Common myeloid progenitor, CD34-positive (primary cell): ENCODE results near the gene GRID1.

Source experiments
- CTCF ChIA-PET: fragments of 350-600 bp; sonication (Branson Sonifier 250); formaldehyde crosslinking; loops from one replicate; lab custom pipeline; 2021; ENCODE audit warnings: antibody characterized with exemption; lab: Charles Lee
- POLR2A ChIA-PET: fragments of 350-600 bp; sonication (Branson Sonifier 250); formaldehyde crosslinking; loops from one replicate; lab custom pipeline; 2021; ENCODE audit warnings: antibody characterized with exemption; lab: Charles Lee
- DNase-seq, 3 donors: peaks; one replicate each; pipeline versions ENCODE4 v3.0.0 to v3.0.0-alpha.2; 2013
- H3K27ac ChIP-seq, 2 experiments: 1 replicate in 1 of 2; 2 replicates in 1 of 2; pipeline ENCODE4 v1.7.0; 2013; ENCODE audit warnings: inconsistent platforms in 2 of 2, low read length in 2 of 2, mild to moderate bottlenecking in 2 of 2, low read depth in 1 of 2, moderate library complexity in 1 of 2; ENCODE audit not compliant: severe bottlenecking in 2 of 2, insufficient read depth in 1 of 2, poor library complexity in 1 of 2
- H3K27me3 ChIP-seq, 5 experiments: replicated peaks in 2 of 5; 1 replicate in 3 of 5; 2 replicates in 2 of 5; pipeline versions ENCODE4 v1.6.1 to v1.7.0; 2013; ENCODE audit warnings: low read length in 4 of 5, mild to moderate bottlenecking in 2 of 5, moderate library complexity in 2 of 5, inconsistent platforms in 1 of 5; ENCODE audit not compliant: insufficient read depth in 5 of 5, control insufficient read depth in 4 of 5
- H3K36me3 ChIP-seq, 4 experiments: 1 replicate in 2 of 4; 2 replicates in 2 of 4; pipeline versions ENCODE4 v1.6.1 to v1.7.0; 2013; ENCODE audit warnings: low read length in 3 of 4, control low read depth in 1 of 4, mild to moderate bottlenecking in 1 of 4; ENCODE audit not compliant: control insufficient read depth in 4 of 4, insufficient read depth in 4 of 4
- H3K4me1 ChIP-seq, 4 experiments: 1 replicate in 3 of 4; 2 replicates in 1 of 4; pipeline versions ENCODE4 v1.6.1 to v1.7.1; 2013; ENCODE audit warnings: low read length in 3 of 4, mild to moderate bottlenecking in 3 of 4, control low read depth in 1 of 4, inconsistent platforms in 1 of 4, moderate library complexity in 1 of 4; ENCODE audit not compliant: control insufficient read depth in 4 of 4, insufficient read depth in 4 of 4; ENCODE audit errors: control extremely low read depth in 1 of 4
- H3K4me3 ChIP-seq, 7 experiments: 1 replicate in 4 of 7; 2 replicates in 3 of 7; pipeline versions ENCODE4 v1.5.1 to v1.7.0; 2013; ENCODE audit warnings: mild to moderate bottlenecking in 7 of 7, low read length in 6 of 7, moderate library complexity in 6 of 7, inconsistent platforms in 2 of 7, low read depth in 2 of 7, control low read depth in 1 of 7; ENCODE audit not compliant: insufficient read depth in 4 of 7, control insufficient read depth in 1 of 7; ENCODE audit errors: extremely low read depth in 1 of 7
- H3K9me3 ChIP-seq, 5 experiments: 1 replicate in 4 of 5; 2 replicates in 1 of 5; pipeline versions ENCODE4 v1.6.1 to v1.7.1; 2013; ENCODE audit warnings: low read length in 4 of 5, mild to moderate bottlenecking in 2 of 5, inconsistent platforms in 1 of 5, low read depth in 1 of 5, moderate library complexity in 1 of 5; ENCODE audit not compliant: control insufficient read depth in 4 of 5, insufficient read depth in 2 of 5; ENCODE audit errors: control extremely low read depth in 1 of 5
- WGBS: methylation state at CpG from one replicate; pipeline ENCODE4 v1.1.5; 2013; ENCODE audit not compliant: insufficient coverage; 5-methylcytosine and 5-hydroxymethylcytosine counted together

Gene GRID1

GRCh38 chr10:86059892-86060291 lies 306.7 kb downstream of the GRID1 start:
- no peaks in the 10 kb centered on the region for H3K9me3 ChIP-seq
- 83% methylated on average over 2 of the region's 3 CpGs for WGBS

GRCh38 chr10:86058964-86059363 lies 307.6 kb downstream of the GRID1 start:
- WGBS: 94% methylated on average over 5 of the region's 5 CpGs
- Histone ChIP-seq H3K27me3 (no peaks in the 10 kb centered on the region), H3K9me3 (no peaks in the 10 kb centered on the region), H3K4me3 (no peak overlapping the region), H3K27ac (no peak overlapping the region), H3K36me3 (no peaks in the 10 kb centered on the region), H3K4me1 (no peaks in the 10 kb centered on the region)
- ChIA-PET CTCF (no interaction called here), POLR2A (no interaction called here)
- no peak for DNase-seq

More at GRCh38 chr10:86059892-86060291, 306.7 kb downstream of the GRID1 start:
- DNase-seq: no peak
- peaks cover 0 to 4% (median 0%) of the 10 kb centered on the region in 5 experiments for H3K27me3 ChIP-seq
- H3K4me3 ChIP-seq: no peak overlapping the region
- H3K27ac ChIP-seq: no peak overlapping the region
- ChIA-PET POLR2A (no interaction called here), CTCF (no interaction called here)
- no peaks in the 10 kb centered on the region for H3K36me3 ChIP-seq
- no peaks in the 10 kb centered on the region for H3K4me1 ChIP-seq

- POLR2A ChIA-PET: no interaction called here
- Histone ChIP-seq H3K27ac (no peak overlapping the region), H3K9me3 (no peaks in the 10 kb centered on the region), H3K4me1 (no peaks in the 10 kb centered on the region), H3K27me3 (no peaks in the 10 kb centered on the region), H3K36me3 (no peaks in the 10 kb centered on the region), H3K4me3 (no peak overlapping the region)
- DNase-seq: no peak
- WGBS: 93% methylated on average over 5 of the region's 5 CpGs
- CTCF ChIA-PET: no interaction called here
These were observed 308.9 kb downstream of the GRID1 start for GRCh38 chr10:86057708-86058107.

- H3K27ac ChIP-seq: no peak overlapping the region
- no peaks in the 10 kb centered on the region for H3K36me3 ChIP-seq
- ChIA-PET POLR2A (no interaction called here), CTCF (no interaction called here)
- no peak for DNase-seq
- no peaks in the 10 kb centered on the region for H3K27me3 ChIP-seq
- no peaks in the 10 kb centered on the region for H3K4me1 ChIP-seq
- H3K9me3 ChIP-seq: no peaks in the 10 kb centered on the region
- no peak overlapping the region for H3K4me3 ChIP-seq
- 91% methylated on average over 6 of the region's 6 CpGs for WGBS
These were observed 309.9 kb downstream of the GRID1 start for GRCh38 chr10:86056672-86057071.

- H3K27me3 ChIP-seq: no peaks in the 10 kb centered on the region
- no peak overlapping the region for H3K4me3 ChIP-seq
- ChIA-PET POLR2A (no interaction called here), CTCF (no interaction called here)
- DNase-seq: no peak
- H3K36me3 ChIP-seq: no peaks in the 10 kb centered on the region
- no peaks in the 10 kb centered on the region for H3K4me1 ChIP-seq
- H3K27ac ChIP-seq: no peak overlapping the region
- WGBS: 93% methylated on average over 1 of the region's 1 CpG
- H3K9me3 ChIP-seq: no peaks in the 10 kb centered on the region
These were observed 310.7 kb downstream of the GRID1 start for GRCh38 chr10:86055928-86056327.

- Histone ChIP-seq H3K4me1 (no peaks in the 10 kb centered on the region), H3K9me3 (no peaks in the 10 kb centered on the region), H3K4me3 (no peak overlapping the region), H3K27ac (no peak overlapping the region), H3K36me3 (no peaks in the 10 kb centered on the region), H3K27me3 (no peaks in the 10 kb centered on the region)
- ChIA-PET POLR2A (no interaction called here), CTCF (no interaction called here)
- DNase-seq: no peak
- WGBS: 60% methylated on average over 1 of the region's 2 CpGs
These were observed 312.9 kb downstream of the GRID1 start for GRCh38 chr10:86053675-86054074.

GRCh38 chr10:86051586-86051985 lies 315.0 kb downstream of the GRID1 start:
- Histone ChIP-seq H3K27me3 (no peaks in the 10 kb centered on the region), H3K4me1 (no peaks in the 10 kb centered on the region), H3K4me3 (no peak overlapping the region), H3K9me3 (no peaks in the 10 kb centered on the region), H3K27ac (no peak overlapping the region), H3K36me3 (no peaks in the 10 kb centered on the region)
- POLR2A ChIA-PET: no interaction called here
- no peak for DNase-seq
- CTCF ChIA-PET: no interaction called here
- whole genome bisulfite sequencing: 100% methylated on average over 2 of the region's 3 CpGs
